Stomach (tissue), 9 donors: ENCODE results near the gene TNRC6C. TPM values are rescaled to one million over a fixed set of nuclear protein-coding genes. Genes with fewer than 3 reads are reported as not detected.

Experiments used
- DNase-seq, 2 donors: peaks; one replicate each; pipeline versions ENCODE4 v3.0.0 to v3.0.0-alpha.2; 2013 to 2019
- H3K27ac ChIP-seq, 5 donors: fragments of 200-600 bp in 4 of 5; sonication (generic) in 4 of 5; one replicate each; pipeline ENCODE4 v1.5.1; 2013 to 2019; ENCODE audit warnings: mild to moderate bottlenecking in 1 of 5, moderate library complexity in 1 of 5
- H3K27me3 ChIP-seq, 3 donors: fragments of 200-600 bp; sonication (generic); one replicate each; pipeline ENCODE4 v1.5.1; 2017 to 2019; ENCODE audit warnings: mixed run types in 1 of 3
- H3K36me3 ChIP-seq, 4 donors: fragments of 200-600 bp; sonication (generic); 1 replicate in 3 of 4; 2 replicates in 1 of 4; pipeline ENCODE4 v1.5.1; 2016 to 2019
- H3K4me1 ChIP-seq, 4 donors: fragments of 200-600 bp; sonication (generic); one replicate each; pipeline ENCODE4 v1.5.1; 2016 to 2019
- H3K4me3 ChIP-seq, 4 donors: fragments of 200-600 bp; sonication (generic) in 3 of 4; one replicate each; pipeline ENCODE4 v1.5.1; 2016 to 2019; ENCODE audit warnings: mild to moderate bottlenecking in 1 of 4
- H3K9me3 ChIP-seq, 4 donors: fragments of 200-600 bp; sonication (generic); one replicate each; pipeline ENCODE4 v1.5.1; 2016 to 2019
- EP300 ChIP-seq: sonication (generic); formaldehyde crosslinking; IDR thresholded peaks from one replicate; pipeline ENCODE4 v1.6.1; 2017; ENCODE audit warnings: antibody characterized with exemption
- POLR2A ChIP-seq, 4 donors: fragments of 450-650 bp; IDR thresholded peaks; one replicate each; pipeline ENCODE4 v1.6.1; 2016; ENCODE audit warnings: antibody characterized with exemption in 4 of 4, control low read depth in 2 of 4, mild to moderate bottlenecking in 1 of 4, moderate library complexity in 1 of 4
- POLR2AphosphoS5 ChIP-seq, 3 donors: sonication (generic); formaldehyde crosslinking; IDR thresholded peaks; one replicate each; pipeline ENCODE4 v1.6.1; 2016; ENCODE audit warnings: antibody characterized with exemption in 3 of 3
- WGBS, 5 donors: extraction: QIAGEN DNeasy Blood & Tissue Kit in 3 of 5; methylation state at CpG; one replicate each; pipeline versions ENCODE4 v1.1.5 to v1.1.7; 2013 to 2018; 5-methylcytosine and 5-hydroxymethylcytosine counted together
- intact Hi-C: fragments of 100-400 bp; cut with DNase I; formaldehyde crosslinking; loops from one replicate; pipeline ENCODE4 v1.15.1; 2023; ENCODE audit warnings: low total_unique reads
- polyA plus RNA-seq, 3 donors: library from polyadenylated mRNA; stranded (reverse); fragments of 200-250 nt; gene quantifications; one replicate each; pipeline ENCODE4 v1.2.3, GENCODE V29; 2013
- total RNA-seq, 5 donors: library from RNA; depleted of rRNA; stranded (reverse); fragments of >200 nt; gene quantifications; one replicate each; pipeline versions ENCODE4 v1.1.0 to v1.2.3, GENCODE V29; 2014 to 2016
- TF ChIP-seq, protein P1 (sequence below), 7 experiments: fragments of 450-650 bp in 4 of 7; fragments of 200-600 bp in 3 of 7; sonication (generic) in 3 of 7; IDR thresholded peaks; one replicate each; pipeline ENCODE4 v1.5.1; 2016 to 2019; ENCODE audit warnings: antibody characterized with exemption in 7 of 7, control low read depth in 2 of 7, mild to moderate bottlenecking in 1 of 7
- donor health status: healthy with polysubstance abuse.
- donor health status: Bipolar disorder and iron deficiency.
- donor health status: healthy.

The TNRC6C gene
- total and polyA plus RNA-seq, 8 donors, result 0.92 to 64.8 (median 9.6) TPM

GRCh38 chr17:78128551-78129350 lies 170.2 kb downstream of the TNRC6C start, which contains the start of gene TMC6:
TSS of gene TMC6 (minus strand) at chr17:78128755. CDS start at chr17:78126832, 1,923 bp downstream.
- Histone ChIP-seq H3K27me3 (peaks cover 0 to 45% (median 5%) of the 10 kb centered on the region in 3 donors), H3K4me1 (peaks cover 60 to 98% (median 81%) of the 10 kb centered on the region in 4 donors), H3K4me3 (peak within 1 kb of the TSS; percentile 68 to 88 (median 72)), H3K27ac (peak within 1 kb of the TSS; percentile 63 to 91 (median 83)), H3K9me3 (no peaks in the 10 kb centered on the region), H3K36me3 (peaks cover 0 to 25% (median 13%) of the 10 kb centered on the region in 4 donors)
- intact Hi-C loops, result no loop called here
- TF ChIP-seq, protein P1, sequence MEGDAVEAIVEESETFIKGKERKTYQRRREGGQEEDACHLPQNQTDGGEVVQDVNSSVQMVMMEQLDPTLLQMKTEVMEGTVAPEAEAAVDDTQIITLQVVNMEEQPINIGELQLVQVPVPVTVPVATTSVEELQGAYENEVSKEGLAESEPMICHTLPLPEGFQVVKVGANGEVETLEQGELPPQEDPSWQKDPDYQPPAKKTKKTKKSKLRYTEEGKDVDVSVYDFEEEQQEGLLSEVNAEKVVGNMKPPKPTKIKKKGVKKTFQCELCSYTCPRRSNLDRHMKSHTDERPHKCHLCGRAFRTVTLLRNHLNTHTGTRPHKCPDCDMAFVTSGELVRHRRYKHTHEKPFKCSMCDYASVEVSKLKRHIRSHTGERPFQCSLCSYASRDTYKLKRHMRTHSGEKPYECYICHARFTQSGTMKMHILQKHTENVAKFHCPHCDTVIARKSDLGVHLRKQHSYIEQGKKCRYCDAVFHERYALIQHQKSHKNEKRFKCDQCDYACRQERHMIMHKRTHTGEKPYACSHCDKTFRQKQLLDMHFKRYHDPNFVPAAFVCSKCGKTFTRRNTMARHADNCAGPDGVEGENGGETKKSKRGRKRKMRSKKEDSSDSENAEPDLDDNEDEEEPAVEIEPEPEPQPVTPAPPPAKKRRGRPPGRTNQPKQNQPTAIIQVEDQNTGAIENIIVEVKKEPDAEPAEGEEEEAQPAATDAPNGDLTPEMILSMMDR (IDR thresholded peaks at IDR 0.05), result no peak
- peak in 2 of 3 donors; percentile 71 to 88 for TF ChIP-seq POLR2AphosphoS5 (IDR thresholded peaks at IDR 0.05)
- peak; percentile 74 to 88 for DNase-seq
- WGBS, 5 donors, result 1 to 5% (median 3%) methylated on average over 28 to 51 of the region's 54 CpGs

DNA sequence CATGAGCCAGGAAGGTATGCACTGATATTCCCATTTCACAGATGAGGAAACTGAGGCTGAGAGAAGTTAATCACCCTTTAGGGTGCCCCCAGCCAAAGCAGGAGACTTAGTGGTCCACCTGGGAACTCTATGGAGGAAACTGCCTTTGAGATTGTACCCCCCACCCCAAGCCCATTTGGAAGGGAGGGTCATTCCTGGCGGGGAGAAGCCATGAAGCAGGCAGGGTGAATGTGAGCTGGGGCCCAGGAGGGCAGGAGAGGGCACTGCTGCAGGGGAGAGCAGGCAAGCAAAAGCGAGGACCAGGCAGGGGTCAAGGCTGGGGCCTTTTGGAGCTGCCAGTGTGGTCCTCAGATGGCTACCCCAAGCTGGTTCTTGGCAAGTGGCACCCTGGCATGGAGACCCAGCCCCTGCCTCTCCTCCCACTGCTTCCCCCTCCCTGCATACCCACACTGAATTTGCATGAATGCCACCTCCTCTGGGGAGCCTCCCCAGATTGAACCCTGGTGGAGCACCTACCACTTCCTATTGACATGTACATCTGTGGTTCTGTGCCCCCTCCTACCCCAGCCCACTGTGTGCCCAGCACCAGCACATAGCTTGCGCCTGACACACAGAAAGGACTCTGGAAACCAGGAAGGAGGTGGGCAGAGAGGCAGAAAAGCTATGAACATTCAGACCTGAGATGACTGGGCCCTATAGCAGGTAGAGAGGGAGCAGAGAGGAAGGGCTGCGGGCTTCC lies 171.0 kb downstream of the TNRC6C start:
- Histone ChIP-seq H3K9me3 (no peaks in the 10 kb centered on the region), H3K4me1 (peaks cover 62 to 100% (median 81%) of the 10 kb centered on the region in 4 donors), H3K36me3 (peaks cover 0 to 18% (median 5%) of the 10 kb centered on the region in 4 donors), H3K4me3 (peak overlapping the region in 2 of 4 donors; percentile 71 to 88), H3K27ac (peak overlapping the region; percentile 15 to 91 (median 83)), H3K27me3 (peaks cover 0 to 45% (median 5%) of the 10 kb centered on the region in 3 donors)
- peak in 1 of 2 donors; percentile 55 for DNase-seq
- WGBS, 5 donors, result 72 to 81% (median 76%) methylated on average over 4 of the region's 4 CpGs
- intact Hi-C loops, result no loop called here
- TF ChIP-seq POLR2AphosphoS5 (IDR thresholded peaks at IDR 0.05) (no peak), EP300 (no peak), POLR2A (IDR thresholded peaks at IDR 0.05) (no peak)
- TF ChIP-seq, protein P1 (IDR thresholded peaks at IDR 0.05), result no peak

DNA sequence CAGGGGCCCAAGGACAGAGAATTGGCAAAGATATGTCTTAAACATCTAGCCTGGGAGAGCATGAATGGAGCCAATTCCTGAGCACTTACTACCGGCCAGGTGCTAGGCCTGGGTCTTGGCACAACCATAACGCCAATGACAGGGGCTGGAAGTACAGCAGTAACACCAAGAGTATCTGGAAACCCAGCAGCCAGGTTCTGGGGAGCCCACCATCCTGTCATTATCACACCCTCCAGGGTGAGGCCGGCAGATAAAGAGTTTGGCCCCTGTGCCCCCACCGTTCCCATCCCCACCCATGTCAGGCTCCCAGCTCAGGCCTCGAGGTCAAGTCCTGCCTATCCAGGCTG lies 171.6 kb downstream of the TNRC6C start:
- Histone ChIP-seq H3K4me3 (peak overlapping the region in 1 of 4 donors; percentile 56), H3K36me3 (peaks cover 0 to 15% (median 2%) of the 10 kb centered on the region in 4 donors), H3K9me3 (no peaks in the 10 kb centered on the region), H3K27me3 (peaks cover 0 to 45% (median 5%) of the 10 kb centered on the region in 3 donors), H3K27ac (peak overlapping the region in 4 of 5 donors; percentile 77 to 91 (median 84)), H3K4me1 (peaks cover 62 to 95% (median 78%) of the 10 kb centered on the region in 4 donors)
- intact Hi-C loops, result no loop called here
- WGBS, 5 donors, result 39 to 58% (median 53%) methylated on average over 3 to 5 of the region's 5 CpGs
- no peak for DNase-seq
- TF ChIP-seq EP300, result no peak
- TF ChIP-seq, protein P1 (IDR thresholded peaks at IDR 0.05), result no peak
- no peak for TF ChIP-seq POLR2A (IDR thresholded peaks at IDR 0.05)
- no peak for TF ChIP-seq POLR2AphosphoS5 (IDR thresholded peaks at IDR 0.05)

DNA sequence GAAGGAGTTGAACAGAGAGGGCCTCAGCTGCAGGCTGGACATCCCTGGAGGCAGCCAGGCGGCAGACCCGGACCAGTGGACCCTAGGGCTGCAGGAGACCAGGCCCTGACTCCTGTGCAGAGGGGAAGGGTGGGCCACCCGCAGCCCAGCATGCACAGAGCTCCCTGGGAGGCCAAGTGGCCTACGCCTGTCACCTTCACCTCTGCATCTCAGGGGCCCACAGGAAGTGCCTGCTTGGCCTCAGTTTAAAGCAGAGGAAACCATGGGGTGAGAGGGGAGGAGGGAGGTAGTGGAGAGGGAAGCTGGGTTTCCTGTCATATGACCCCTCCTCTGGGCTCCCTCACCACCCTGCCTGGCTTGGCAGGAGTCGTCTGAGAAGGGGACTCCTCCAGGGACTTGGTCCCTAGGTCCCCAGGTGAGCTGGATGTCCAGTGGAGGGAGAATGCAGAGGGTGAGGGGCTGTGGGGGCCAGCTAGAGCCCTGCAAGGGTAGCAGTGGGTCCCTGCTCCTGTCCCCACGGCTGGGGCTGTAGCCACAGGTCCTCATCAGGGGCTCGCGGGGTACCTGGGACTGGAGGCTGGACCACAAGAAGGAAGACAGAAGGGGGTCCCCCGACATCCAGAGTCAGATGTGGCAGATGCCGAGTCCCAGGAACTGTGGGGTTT lies 172.1 kb downstream of the TNRC6C start, which contains the start of gene TMC8:
TSS of gene TMC8 (plus strand) at position 335 of the 665 bp plus-strand sequence. CDS start 818 bp downstream, outside the sequence.
- peaks cover 0 to 45% (median 5%) of the 10 kb centered on the region in 3 donors for H3K27me3 ChIP-seq
- peaks cover 0 to 15% (median 0%) of the 10 kb centered on the region in 4 donors for H3K36me3 ChIP-seq
- DNase-seq, result peak; percentile 51 to 76
- no peaks in the 10 kb centered on the region for H3K9me3 ChIP-seq
- no peak for TF ChIP-seq POLR2A (IDR thresholded peaks at IDR 0.05)
- peak in 2 of 3 donors; percentile 47 to 56 for TF ChIP-seq POLR2AphosphoS5 (IDR thresholded peaks at IDR 0.05)
- H3K4me3 ChIP-seq, result peak within 1 kb of the TSS; percentile 37 to 56 (median 44)
- 51 to 78% (median 75%) methylated on average over 3 to 10 of the region's 10 CpGs for WGBS, 5 donors
- H3K4me1 ChIP-seq, result peaks cover 61 to 90% (median 76%) of the 10 kb centered on the region in 4 donors
- H3K27ac ChIP-seq, result peak within 1 kb of the TSS; percentile 18 to 91 (median 83)
- intact Hi-C loops, result no loop called here
